Non-pigmented ciliary epithelial cell (primary cell): ENCODE results near the gene BCAP29.

Experiments
- DNase-seq: peaks from one replicate; pipeline ENCODE4 v3.0.0-alpha.2; 2010; ENCODE audit warnings: low read depth

BCAP29 gene

GRCh38 chr7:107668296-107668695, 88.2 kb downstream of the BCAP29 start:
- no peak for DNase-seq
